Colonic mucosa (tissue), 4 donors: ENCODE measurements around the gene B3GALT6. TPM values are rescaled to one million over a fixed set of nuclear protein-coding genes. Genes with fewer than 3 reads are reported as not detected.

Experiments
- DNase-seq: peaks from one replicate; pipeline ENCODE4 v3.0.0-alpha.2; 2020
- H3K27ac ChIP-seq: fragments of 200-600 bp; one replicate; pipeline ENCODE4 v1.8.0; 2021
- H3K27me3 ChIP-seq: fragments of 200-600 bp; one replicate; pipeline ENCODE4 v1.8.0; 2021
- H3K36me3 ChIP-seq: fragments of 200-600 bp; one replicate; pipeline ENCODE4 v1.8.0; 2021
- H3K4me1 ChIP-seq: fragments of 200-600 bp; one replicate; pipeline ENCODE4 v1.8.0; 2021; ENCODE audit warnings: mild to moderate bottlenecking
- H3K4me3 ChIP-seq: fragments of 200-600 bp; one replicate; pipeline ENCODE4 v1.8.0; 2021
- H3K9ac ChIP-seq, 2 donors: one replicate each; pipeline ENCODE4 v1.7.0; 2013; ENCODE audit warnings: control low read depth in 2 of 2, low read depth in 2 of 2, low read length in 2 of 2
- H3K9me3 ChIP-seq: fragments of 200-600 bp; one replicate; pipeline ENCODE4 v1.8.0; 2021
- CTCF ChIP-seq: fragments of 200-600 bp; IDR thresholded peaks from one replicate; pipeline ENCODE4 v1.8.0; 2022; ENCODE audit warnings: antibody characterized with exemption, mild to moderate bottlenecking
- intact Hi-C: fragments of 100-400 bp; cut with DNase I; formaldehyde crosslinking; loops from one replicate; pipeline ENCODE4 v1.14.1; 2022
- total RNA-seq, 2 donors: library from RNA; stranded (reverse); fragmentation: NEBNext Ultra II Directional in 1 of 2; extraction: Animal tissue kit (Norgen Biotek cat#: 25700) in 1 of 2; gene quantifications; one replicate each; pipeline ENCODE4 v1.2.1, GENCODE V29; 2021
- donor health status: healthy.
- donor health status: DM: no; HTN: no; CAD: no.
- donor health status: DM: no; HTN: no; CAD: no.

The B3GALT6 gene
- total RNA-seq, 2 donors from 2014 or later = 8.0 to 12.0 TPM

GRCh38 chr1:1196431-1197187 is 35.4 kb upstream of the B3GALT6 start:
- intact Hi-C loops = no loop called here
- Histone ChIP-seq H3K36me3 (no peaks in the 10 kb centered on the region), H3K4me1 (no peaks in the 10 kb centered on the region), H3K4me3 (no peak overlapping the region), H3K9me3 (no peaks in the 10 kb centered on the region), H3K27me3 (peaks cover 18% of the 10 kb centered on the region), H3K9ac (no peak overlapping the region), H3K27ac (no peak overlapping the region)
- no peak for TF ChIP-seq CTCF
- no peak for DNase-seq

- no peak overlapping the region for H3K27ac ChIP-seq
- TF ChIP-seq CTCF = no peak
- no peak overlapping the region for H3K9ac ChIP-seq
- intact Hi-C loops = no loop called here
- no peaks in the 10 kb centered on the region for H3K9me3 ChIP-seq
- H3K4me3 ChIP-seq = no peak overlapping the region
- DNase-seq = no peak
- H3K36me3 ChIP-seq = no peaks in the 10 kb centered on the region
- no peaks in the 10 kb centered on the region for H3K4me1 ChIP-seq
- H3K27me3 ChIP-seq = peaks cover 18% of the 10 kb centered on the region
These were observed 34.9 kb upstream of the B3GALT6 start for GRCh38 chr1:1197188-1197500.

GRCh38 chr1:1197551-1198422 is 34.2 kb upstream of the B3GALT6 start:
- no peak for DNase-seq

GRCh38 chr1:1198423-1199140 is 33.5 kb upstream of the B3GALT6 start:
- no peak overlapping the region for H3K9ac ChIP-seq
- H3K4me1 ChIP-seq = no peaks in the 10 kb centered on the region
- H3K36me3 ChIP-seq = no peaks in the 10 kb centered on the region
- intact Hi-C loops = no loop called here
- no peak overlapping the region for H3K27ac ChIP-seq
- DNase-seq = no peak
- no peaks in the 10 kb centered on the region for H3K9me3 ChIP-seq
- no peak for TF ChIP-seq CTCF
- H3K4me3 ChIP-seq = no peak overlapping the region
- peaks cover 22% of the 10 kb centered on the region for H3K27me3 ChIP-seq

More at GRCh38 chr1:1197551-1198422, 34.2 kb upstream of the B3GALT6 start:
- H3K4me1 ChIP-seq = no peaks in the 10 kb centered on the region
- intact Hi-C loops = no loop called here
- TF ChIP-seq CTCF = no peak
- no peak overlapping the region for H3K9ac ChIP-seq
- H3K27me3 ChIP-seq = peaks cover 19% of the 10 kb centered on the region
- H3K27ac ChIP-seq = no peak overlapping the region
- H3K4me3 ChIP-seq = no peak overlapping the region
- H3K36me3 ChIP-seq = no peaks in the 10 kb centered on the region
- H3K9me3 ChIP-seq = no peaks in the 10 kb centered on the region

GRCh38 chr1:1199141-1199960 is 32.7 kb upstream of the B3GALT6 start:
- peaks cover 22% of the 10 kb centered on the region for H3K27me3 ChIP-seq
- H3K9me3 ChIP-seq = no peaks in the 10 kb centered on the region
- H3K4me1 ChIP-seq = no peaks in the 10 kb centered on the region
- DNase-seq = no peak
- no peak overlapping the region for H3K27ac ChIP-seq
- H3K4me3 ChIP-seq = no peak overlapping the region
- no peak overlapping the region for H3K9ac ChIP-seq
- intact Hi-C loops = no loop called here
- H3K36me3 ChIP-seq = no peaks in the 10 kb centered on the region
- no peak for TF ChIP-seq CTCF
